ENCODE results near the gene NAALADL1.

Gene NAALADL1

GRCh38 chr11:65064847-65065240 lies 6.5 kb upstream of the NAALADL1 start:
- no peak for DNase-seq (ENCODE audit: low spot score)
- in situ Hi-C loops (cut with MboI; ENCODE audit: low sequenced_read_pairs, unreplicated experiment): no loop called here
- TF ChIP-seq, protein P1, sequence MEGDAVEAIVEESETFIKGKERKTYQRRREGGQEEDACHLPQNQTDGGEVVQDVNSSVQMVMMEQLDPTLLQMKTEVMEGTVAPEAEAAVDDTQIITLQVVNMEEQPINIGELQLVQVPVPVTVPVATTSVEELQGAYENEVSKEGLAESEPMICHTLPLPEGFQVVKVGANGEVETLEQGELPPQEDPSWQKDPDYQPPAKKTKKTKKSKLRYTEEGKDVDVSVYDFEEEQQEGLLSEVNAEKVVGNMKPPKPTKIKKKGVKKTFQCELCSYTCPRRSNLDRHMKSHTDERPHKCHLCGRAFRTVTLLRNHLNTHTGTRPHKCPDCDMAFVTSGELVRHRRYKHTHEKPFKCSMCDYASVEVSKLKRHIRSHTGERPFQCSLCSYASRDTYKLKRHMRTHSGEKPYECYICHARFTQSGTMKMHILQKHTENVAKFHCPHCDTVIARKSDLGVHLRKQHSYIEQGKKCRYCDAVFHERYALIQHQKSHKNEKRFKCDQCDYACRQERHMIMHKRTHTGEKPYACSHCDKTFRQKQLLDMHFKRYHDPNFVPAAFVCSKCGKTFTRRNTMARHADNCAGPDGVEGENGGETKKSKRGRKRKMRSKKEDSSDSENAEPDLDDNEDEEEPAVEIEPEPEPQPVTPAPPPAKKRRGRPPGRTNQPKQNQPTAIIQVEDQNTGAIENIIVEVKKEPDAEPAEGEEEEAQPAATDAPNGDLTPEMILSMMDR (IDR thresholded peaks at IDR 0.05; ENCODE audit: borderline replicate concordance, control extremely low read depth, extremely low read depth, insufficient read depth, missing control alignments): no peak

DNA sequence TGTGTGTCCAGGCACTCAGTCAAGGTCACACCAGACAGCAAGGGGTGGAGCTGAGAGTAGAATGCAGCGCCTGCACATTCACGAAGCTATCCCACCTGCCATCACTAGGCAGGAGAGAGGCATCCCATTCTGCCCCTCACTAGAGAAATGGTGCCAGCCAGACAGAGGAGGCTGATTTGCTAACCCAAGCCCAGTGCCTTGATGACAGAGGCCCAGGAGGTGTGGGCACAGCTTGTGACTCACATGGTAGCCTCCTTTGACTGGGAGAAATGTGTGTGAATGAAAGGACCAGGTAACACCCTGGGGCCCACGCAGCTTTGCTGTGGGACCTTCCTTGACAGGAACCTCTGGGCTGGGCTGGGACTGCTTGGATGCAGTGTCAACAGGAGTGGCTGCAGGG lies 5.2 kb upstream of the NAALADL1 start:
- no peak for DNase-seq (ENCODE audit: low spot score)
- in situ Hi-C loops (cut with MboI; ENCODE audit: low sequenced_read_pairs, unreplicated experiment): no loop called here
- TF ChIP-seq, protein P1 (IDR thresholded peaks at IDR 0.05; ENCODE audit: borderline replicate concordance, control extremely low read depth, extremely low read depth, insufficient read depth, missing control alignments): no peak

GRCh38 chr11:65060913-65061408 lies 2.6 kb upstream of the NAALADL1 start:
- in situ Hi-C loops (cut with MboI; ENCODE audit: low sequenced_read_pairs, unreplicated experiment): no loop called here

GRCh38 chr11:65059959-65060824 lies 1.8 kb upstream of the NAALADL1 start:
- in situ Hi-C loops (cut with MboI; ENCODE audit: low sequenced_read_pairs, unreplicated experiment): no loop called here
- no peak for DNase-seq (ENCODE audit: low spot score)
- TF ChIP-seq, protein P1 (IDR thresholded peaks at IDR 0.05; ENCODE audit: borderline replicate concordance, control extremely low read depth, extremely low read depth, insufficient read depth, missing control alignments): no peak

More at GRCh38 chr11:65060913-65061408, 2.6 kb upstream of the NAALADL1 start:
- no peak for DNase-seq (ENCODE audit: low spot score)
- TF ChIP-seq, protein P1 (IDR thresholded peaks at IDR 0.05; ENCODE audit: borderline replicate concordance, control extremely low read depth, extremely low read depth, insufficient read depth, missing control alignments): no peak

GRCh38 chr11:65059523-65059922 lies 1.2 kb upstream of the NAALADL1 start:
- TF ChIP-seq, protein P1 (IDR thresholded peaks at IDR 0.05; ENCODE audit: borderline replicate concordance, control extremely low read depth, extremely low read depth, insufficient read depth, missing control alignments): no peak
- no peak for DNase-seq (ENCODE audit: low spot score)
- in situ Hi-C loops (cut with MboI; ENCODE audit: low sequenced_read_pairs, unreplicated experiment): no loop called here

GRCh38 chr11:65058012-65058411 lies 341 bp downstream of the NAALADL1 start:
- in situ Hi-C loops (cut with MboI; ENCODE audit: low sequenced_read_pairs, unreplicated experiment): no loop called here
- no peak for DNase-seq (ENCODE audit: low spot score)
- TF ChIP-seq, protein P1 (IDR thresholded peaks at IDR 0.05; ENCODE audit: borderline replicate concordance, control extremely low read depth, extremely low read depth, insufficient read depth, missing control alignments): no peak

Data from GM13976 (cell line).